HG03558 (cell line): ENCODE measurements around the gene SHLD1.
"Not testable (repeated sequence)": the region's sequence is repeated elsewhere in the genome, so short reads cannot be mapped to it uniquely, and the experiment has no call there.

Experiments used
- ATAC-seq: cut with Tn5 transposase; IDR thresholded peaks from one replicate; pipeline ENCODE4 v1.9.1; 2021; ENCODE audit warnings: moderate number of reproducible peaks; ENCODE audit not compliant: unreplicated experiment; ENCODE audit errors: extremely low read depth

Gene SHLD1

GRCh38 chr20:5779071-5779900, 29.1 kb downstream of the SHLD1 start:
- ATAC-seq: no peak

- no peak for ATAC-seq
These were observed 30.6 kb downstream of the SHLD1 start for GRCh38 chr20:5780846-5781217.

GRCh38 chr20:5781367-5781766, 31.2 kb downstream of the SHLD1 start:
- ATAC-seq: not testable (repeated sequence)

- no peak for ATAC-seq
These were observed 31.9 kb downstream of the SHLD1 start for GRCh38 chr20:5781798-5782750.

- no peak for ATAC-seq
These were observed 34.5 kb downstream of the SHLD1 start for GRCh38 chr20:5784735-5785134.

- ATAC-seq: no peak
These were observed 34.9 kb downstream of the SHLD1 start for GRCh38 chr20:5785146-5785545.

- no peak for ATAC-seq
These were observed 37.0 kb downstream of the SHLD1 start for GRCh38 chr20:5786930-5787795.

GRCh38 chr20:5787796-5788165, 37.6 kb downstream of the SHLD1 start:
- ATAC-seq: no peak

GRCh38 chr20:5788385-5788895, 38.2 kb downstream of the SHLD1 start:
- peak; percentile 87 for ATAC-seq

- no peak for ATAC-seq
These were observed 39.6 kb downstream of the SHLD1 start for GRCh38 chr20:5789827-5790226.

- ATAC-seq: no peak
These were observed 43.7 kb downstream of the SHLD1 start for GRCh38 chr20:5793916-5794315.

GRCh38 chr20:5796331-5797040, 46.3 kb downstream of the SHLD1 start:
- no peak for ATAC-seq

GRCh38 chr20:5797165-5797564, 47.0 kb downstream of the SHLD1 start:
- ATAC-seq: no peak

GRCh38 chr20:5797843-5798462, 47.8 kb downstream of the SHLD1 start:
- ATAC-seq: peak; percentile 87

- not testable (repeated sequence) for ATAC-seq
These were observed 53.6 kb downstream of the SHLD1 start for GRCh38 chr20:5803754-5804303.

GRCh38 chr20:5806457-5807263, 56.5 kb downstream of the SHLD1 start:
- ATAC-seq: no peak

GRCh38 chr20:5807431-5807830, 57.2 kb downstream of the SHLD1 start:
- no peak for ATAC-seq

- ATAC-seq: no peak
These were observed 58.7 kb downstream of the SHLD1 start for GRCh38 chr20:5808901-5809300.
